SU-DHL-6 (cell line): ENCODE measurements around the gene SRL.
"Not testable (repeated sequence)": the region's sequence is repeated elsewhere in the genome, so short reads cannot be mapped to it uniquely, and the experiment has no call there.

Source experiments
- H2AFZ ChIP-seq: fragments of 200-600 bp; sonication (generic); 2 replicates; pipeline ENCODE4 v1.6.1; 2014; ENCODE audit warnings: low read depth, mild to moderate bottlenecking, moderate library complexity, mixed read lengths, antibody characterized with exemption, low read length; ENCODE audit not compliant: severe bottlenecking
- H3F3A ChIP-seq: fragments of 200-600 bp; shearing (Covaris generic); 2 replicates; pipeline ENCODE4 v1.6.0; 2016; ENCODE audit warnings: antibody characterized with exemption, mild to moderate bottlenecking; ENCODE audit not compliant: insufficient read depth
- H3K27ac ChIP-seq: fragments of 200-600 bp; sonication (generic); 2 replicates; pipeline ENCODE4 v1.5.1; 2016; ENCODE audit warnings: low read depth, mild to moderate bottlenecking, low read length, moderate library complexity, mixed read lengths
- H3K27me3 ChIP-seq: fragments of 200-600 bp; sonication (generic), shearing (Covaris generic); 2 replicates; pipeline ENCODE4 v1.6.0; 2014; ENCODE audit warnings: mild to moderate bottlenecking, low read length
- H3K36me3 ChIP-seq: fragments of 200-600 bp; sonication (generic); 2 replicates; pipeline ENCODE4 v1.6.1; 2014; ENCODE audit warnings: mild to moderate bottlenecking, low read length, mixed read lengths
- H3K4me2 ChIP-seq: fragments of 300-600, 200-600 bp; shearing (Covaris generic), sonication (generic); 2 replicates; pipeline ENCODE4 v1.6.0; 2014; ENCODE audit warnings: low read length, low read depth, mild to moderate bottlenecking; ENCODE audit not compliant: poor library complexity, severe bottlenecking
- H3K4me3 ChIP-seq: fragments of 200-600 bp; sonication (generic); 2 replicates; pipeline ENCODE4 v1.5.1; 2014; ENCODE audit warnings: antibody characterized with exemption, low read length, mild to moderate bottlenecking, mixed read lengths; ENCODE audit not compliant: insufficient read depth, poor library complexity, severe bottlenecking
- H3K79me2 ChIP-seq: fragments of 200-600 bp; sonication (generic); 2 replicates; pipeline ENCODE4 v1.6.1; 2014; ENCODE audit warnings: mild to moderate bottlenecking, low read length, moderate library complexity; ENCODE audit not compliant: insufficient read depth
- H3K9ac ChIP-seq: fragments of 200-600 bp; sonication (generic); 2 replicates; pipeline ENCODE4 v1.7.0; 2014; ENCODE audit warnings: mild to moderate bottlenecking, low read length
- H3K9me2 ChIP-seq: fragments of 200-600 bp; sonication (generic); replicated peaks from 2 replicates; pipeline ENCODE4 v1.6.1; 2014; ENCODE audit warnings: low read length; ENCODE audit not compliant: insufficient read depth
- H3K9me3 ChIP-seq: fragments of 200-600 bp; sonication (generic); 2 replicates; pipeline ENCODE4 v1.6.1; 2014; ENCODE audit warnings: low read length, mixed read lengths; ENCODE audit not compliant: insufficient read depth
- H4K20me1 ChIP-seq: fragments of 200-600 bp; sonication (generic); 2 replicates; pipeline ENCODE4 v1.6.1; 2014; ENCODE audit warnings: low read depth, mild to moderate bottlenecking, antibody characterized with exemption, low read length, moderate library complexity, mixed read lengths
- CTCF ChIP-seq: fragments of 200-600 bp; sonication (generic); IDR thresholded peaks from one replicate; pipeline ENCODE4 v1.5.1; 2017; ENCODE audit warnings: antibody characterized with exemption, mild to moderate bottlenecking, low read length, moderate library complexity; ENCODE audit not compliant: insufficient read depth, poor library complexity, severe bottlenecking
- EZH2phosphoT487 ChIP-seq: fragments of 200-600 bp; sonication (generic), shearing (Covaris generic); conservative IDR thresholded peaks from 2 replicates; pipeline ENCODE4 v1.6.1; 2018; ENCODE audit warnings: mild to moderate bottlenecking, antibody characterized with exemption, low read length, moderate library complexity, mixed read lengths

Gene SRL

GRCh38 chr16:4212211-4212933, 29.5 kb downstream of the SRL start:
- H3K9me3 ChIP-seq = no peaks in the 10 kb centered on the region
- H3K27me3 ChIP-seq = no peaks in the 10 kb centered on the region
- H3K9ac ChIP-seq = no peak overlapping the region
- H3K4me2 ChIP-seq = no peak overlapping the region
- H3K27ac ChIP-seq = no peak overlapping the region
- no peaks in the 10 kb centered on the region for H3K79me2 ChIP-seq
- no peaks in the 10 kb centered on the region for H4K20me1 ChIP-seq
- TF ChIP-seq CTCF = no peak
- no peak for TF ChIP-seq EZH2phosphoT487
- H3K4me3 ChIP-seq = no peak overlapping the region
- no peaks in the 10 kb centered on the region for H3F3A ChIP-seq
- H2AFZ ChIP-seq = no peak overlapping the region
- H3K9me2 ChIP-seq = no peaks in the 10 kb centered on the region
- no peaks in the 10 kb centered on the region for H3K36me3 ChIP-seq

GRCh38 chr16:4211445-4212210, 30.3 kb downstream of the SRL start:
- H3K36me3 ChIP-seq, H3K79me2 ChIP-seq, H3K27me3 ChIP-seq, H4K20me1 ChIP-seq, H3K27ac ChIP-seq, H3K4me2 ChIP-seq, H2AFZ ChIP-seq, H3K9me3 ChIP-seq, H3K4me3 ChIP-seq, H3K9me2 ChIP-seq, H3K9ac ChIP-seq, H3F3A ChIP-seq: not testable (repeated sequence)

- H4K20me1 ChIP-seq = no peaks in the 10 kb centered on the region
- no peak overlapping the region for H3K4me3 ChIP-seq
- no peak overlapping the region for H3K9ac ChIP-seq
- no peak for TF ChIP-seq EZH2phosphoT487
- no peak for TF ChIP-seq CTCF
- H3K27ac ChIP-seq = no peak overlapping the region
- H3K9me2 ChIP-seq = no peaks in the 10 kb centered on the region
- no peaks in the 10 kb centered on the region for H3K27me3 ChIP-seq
- no peaks in the 10 kb centered on the region for H3K79me2 ChIP-seq
- H3K36me3 ChIP-seq = no peaks in the 10 kb centered on the region
- no peak overlapping the region for H3K4me2 ChIP-seq
- H3K9me3 ChIP-seq = no peaks in the 10 kb centered on the region
- H3F3A ChIP-seq = no peaks in the 10 kb centered on the region
- H2AFZ ChIP-seq = no peak overlapping the region
Observed at GRCh38 chr16:4209666-4210065, 32.2 kb downstream of the SRL start.

- TF ChIP-seq EZH2phosphoT487 (no peak), CTCF (no peak)
- Histone ChIP-seq H3K4me2 (no peak overlapping the region), H3K79me2 (no peaks in the 10 kb centered on the region), H3K9me2 (no peaks in the 10 kb centered on the region), H3K27ac (no peak overlapping the region), H3K27me3 (no peaks in the 10 kb centered on the region), H2AFZ (no peak overlapping the region), H3F3A (no peaks in the 10 kb centered on the region), H3K36me3 (no peaks in the 10 kb centered on the region), H3K9ac (no peak overlapping the region), H3K9me3 (no peaks in the 10 kb centered on the region), H4K20me1 (no peaks in the 10 kb centered on the region), H3K4me3 (no peak overlapping the region)
Observed at GRCh38 chr16:4208341-4208751, 33.5 kb downstream of the SRL start.
